Hepatocyte (in vitro differentiated cells): Measurements from ENCODE around the gene ARL15. TPM values are rescaled to one million over a fixed set of nuclear protein-coding genes. Genes with fewer than 3 reads are reported as not detected.

Experiments used
- DNase-seq: peaks from one replicate; pipeline ENCODE4 v3.0.0-alpha.2; 2016; ENCODE audit warnings: low spot score
- H2AFZ ChIP-seq: fragments of 200-600 bp; sonication (generic); 2 replicates; pipeline ENCODE4 v1.6.0; 2016; ENCODE audit warnings: antibody characterized with exemption, mild to moderate bottlenecking
- H3K27ac ChIP-seq: fragments of 200-600 bp; sonication (generic); 2 replicates; pipeline ENCODE4 v1.5.1; 2016; ENCODE audit warnings: mild to moderate bottlenecking
- H3K27me3 ChIP-seq: fragments of 200-600 bp; sonication (generic); 2 replicates; pipeline ENCODE4 v1.6.1; 2016
- H3K36me3 ChIP-seq: fragments of 200-600 bp; sonication (generic); replicated peaks from 2 replicates; pipeline ENCODE4 v1.5.1; 2016; ENCODE audit warnings: low read depth; ENCODE audit not compliant: insufficient read depth
- H3K4me1 ChIP-seq: fragments of 200-600 bp; sonication (generic); 2 replicates; pipeline ENCODE4 v1.5.1; 2016; ENCODE audit warnings: mild to moderate bottlenecking, moderate library complexity; ENCODE audit not compliant: insufficient read depth
- H3K4me2 ChIP-seq: fragments of 200-600 bp; sonication (generic); 2 replicates; pipeline ENCODE4 v1.6.0; 2016
- H3K4me3 ChIP-seq: fragments of 200-600 bp; sonication (generic); 2 replicates; pipeline ENCODE4 v1.5.1; 2016; ENCODE audit warnings: mild to moderate bottlenecking
- H3K79me2 ChIP-seq: fragments of 200-600 bp; sonication (generic); 2 replicates; pipeline ENCODE4 v1.6.0; 2017; ENCODE audit warnings: mild to moderate bottlenecking
- H3K9me2 ChIP-seq: fragments of 200-600 bp; sonication (generic); replicated peaks from 2 replicates; pipeline ENCODE4 v1.6.0; 2017; ENCODE audit warnings: mild to moderate bottlenecking; ENCODE audit not compliant: insufficient read depth
- H3K9me3 ChIP-seq: fragments of 200-600 bp; sonication (generic); 2 replicates; pipeline ENCODE4 v1.5.1; 2016; ENCODE audit warnings: low read depth, mild to moderate bottlenecking
- H4K20me1 ChIP-seq: fragments of 200-600 bp; sonication (generic); 2 replicates; pipeline ENCODE4 v1.6.0; 2016; ENCODE audit warnings: mild to moderate bottlenecking; ENCODE audit not compliant: insufficient read depth, poor library complexity, severe bottlenecking
- EZH2 ChIP-seq: fragments of 200-600 bp; sonication (generic); IDR thresholded peaks from 2 replicates; pipeline ENCODE4 v1.6.1; 2016; ENCODE audit warnings: antibody characterized with exemption, mild to moderate bottlenecking, borderline replicate concordance
- EZH2phosphoT487 ChIP-seq: fragments of 200-600 bp; sonication (generic); IDR thresholded peaks from one replicate; pipeline ENCODE4 v1.6.1; 2018; ENCODE audit warnings: antibody characterized with exemption, mild to moderate bottlenecking, low read depth, moderate library complexity; ENCODE audit not compliant: unreplicated experiment, severe bottlenecking
- WGBS: methylation state at CpG from one replicate; pipeline ENCODE4 v1.1.6; 2016; ENCODE audit warnings: low lambda C conversion rate; ENCODE audit errors: missing lambda C conversion rate; 5-methylcytosine and 5-hydroxymethylcytosine counted together
- polyA plus RNA-seq: library from polyadenylated mRNA; unstranded; fragments of >200 nt; fragmentation: Nextera tagmentation; extraction: Ambion mirVana; gene quantifications from 2 replicates; pipeline ENCODE4 v1.2.1, GENCODE V29; 2016
- total RNA-seq: library from RNA; depleted of rRNA; stranded (reverse); fragments of >200 nt; gene quantifications from 2 replicates; pipeline ENCODE4 v1.2.3, GENCODE V29; 2014
- TF ChIP-seq, protein P1 (sequence below): fragments of 200-600 bp; sonication (generic); IDR thresholded peaks from 2 replicates; pipeline ENCODE4 v1.5.1; 2016; ENCODE audit warnings: antibody characterized with exemption, mild to moderate bottlenecking; ENCODE audit not compliant: poor library complexity

Gene ARL15
- total and polyA plus RNA-seq, 2 experiments from 2014 or later, result 13.3 to 66.3 TPM

DNA sequence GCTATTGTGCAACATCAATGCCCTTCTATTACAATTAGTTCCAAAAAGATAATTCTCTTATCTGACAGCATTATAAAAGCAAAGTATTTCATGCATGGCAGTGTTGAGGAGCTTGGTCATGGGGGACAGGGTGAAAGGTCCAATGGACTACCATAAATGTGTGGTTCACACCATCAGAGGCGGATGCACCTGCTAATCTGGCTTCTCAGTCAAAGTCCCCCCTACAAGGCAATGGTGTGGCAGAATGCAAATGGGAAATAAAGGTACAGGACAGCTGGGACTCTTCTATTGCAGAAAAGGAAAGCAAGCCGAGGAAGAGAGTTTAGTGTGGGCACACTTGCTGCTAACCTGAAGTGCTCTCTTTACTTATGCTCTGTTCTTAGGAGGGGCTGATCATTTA, 380.8 kb downstream of the ARL15 start:
- Histone ChIP-seq H4K20me1 (no peaks in the 10 kb centered on the region), H3K36me3 (no peaks in the 10 kb centered on the region), H3K27me3 (no peaks in the 10 kb centered on the region), H3K4me1 (no peaks in the 10 kb centered on the region), H3K9me3 (no peaks in the 10 kb centered on the region), H3K4me3 (no peak overlapping the region), H3K4me2 (no peak overlapping the region), H3K79me2 (no peaks in the 10 kb centered on the region), H3K9me2 (no peaks in the 10 kb centered on the region), H3K27ac (no peak overlapping the region), H2AFZ (no peak overlapping the region)
- no peak for TF ChIP-seq EZH2
- no peak for TF ChIP-seq EZH2phosphoT487
- TF ChIP-seq, protein P1, sequence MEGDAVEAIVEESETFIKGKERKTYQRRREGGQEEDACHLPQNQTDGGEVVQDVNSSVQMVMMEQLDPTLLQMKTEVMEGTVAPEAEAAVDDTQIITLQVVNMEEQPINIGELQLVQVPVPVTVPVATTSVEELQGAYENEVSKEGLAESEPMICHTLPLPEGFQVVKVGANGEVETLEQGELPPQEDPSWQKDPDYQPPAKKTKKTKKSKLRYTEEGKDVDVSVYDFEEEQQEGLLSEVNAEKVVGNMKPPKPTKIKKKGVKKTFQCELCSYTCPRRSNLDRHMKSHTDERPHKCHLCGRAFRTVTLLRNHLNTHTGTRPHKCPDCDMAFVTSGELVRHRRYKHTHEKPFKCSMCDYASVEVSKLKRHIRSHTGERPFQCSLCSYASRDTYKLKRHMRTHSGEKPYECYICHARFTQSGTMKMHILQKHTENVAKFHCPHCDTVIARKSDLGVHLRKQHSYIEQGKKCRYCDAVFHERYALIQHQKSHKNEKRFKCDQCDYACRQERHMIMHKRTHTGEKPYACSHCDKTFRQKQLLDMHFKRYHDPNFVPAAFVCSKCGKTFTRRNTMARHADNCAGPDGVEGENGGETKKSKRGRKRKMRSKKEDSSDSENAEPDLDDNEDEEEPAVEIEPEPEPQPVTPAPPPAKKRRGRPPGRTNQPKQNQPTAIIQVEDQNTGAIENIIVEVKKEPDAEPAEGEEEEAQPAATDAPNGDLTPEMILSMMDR, result no peak
- no peak for DNase-seq
- 95% methylated on average over 2 of the region's 2 CpGs for WGBS

DNA sequence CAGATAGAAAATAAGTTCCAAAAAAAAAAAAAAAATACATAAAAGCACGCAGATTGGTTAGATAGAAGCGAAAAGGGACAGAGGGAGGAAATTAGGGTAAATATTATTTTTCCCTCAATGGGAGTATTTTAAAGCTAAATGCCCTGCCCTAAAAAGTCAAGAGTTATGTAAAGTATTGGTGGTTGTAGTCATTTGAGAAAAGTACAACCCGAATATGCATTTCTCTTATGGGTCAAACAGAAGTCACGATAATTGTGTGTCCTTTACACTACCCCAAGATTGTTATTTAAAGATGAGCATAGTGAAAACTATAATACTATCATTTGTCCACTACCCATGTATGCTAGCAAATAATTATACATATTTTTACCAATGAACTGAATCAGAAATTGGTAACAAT, 381.2 kb downstream of the ARL15 start:
- Histone ChIP-seq H3K9me2 (no peaks in the 10 kb centered on the region), H3K9me3 (no peaks in the 10 kb centered on the region), H4K20me1 (no peaks in the 10 kb centered on the region), H3K27ac (no peak overlapping the region), H3K36me3 (no peaks in the 10 kb centered on the region), H3K79me2 (no peaks in the 10 kb centered on the region), H2AFZ (no peak overlapping the region), H3K4me3 (no peak overlapping the region), H3K27me3 (no peaks in the 10 kb centered on the region), H3K4me1 (no peaks in the 10 kb centered on the region), H3K4me2 (no peak overlapping the region)
- 82% methylated on average over 4 of the region's 4 CpGs for WGBS
- DNase-seq, result no peak
- no peak for TF ChIP-seq EZH2phosphoT487
- no peak for TF ChIP-seq EZH2
- TF ChIP-seq, protein P1, result no peak

DNA sequence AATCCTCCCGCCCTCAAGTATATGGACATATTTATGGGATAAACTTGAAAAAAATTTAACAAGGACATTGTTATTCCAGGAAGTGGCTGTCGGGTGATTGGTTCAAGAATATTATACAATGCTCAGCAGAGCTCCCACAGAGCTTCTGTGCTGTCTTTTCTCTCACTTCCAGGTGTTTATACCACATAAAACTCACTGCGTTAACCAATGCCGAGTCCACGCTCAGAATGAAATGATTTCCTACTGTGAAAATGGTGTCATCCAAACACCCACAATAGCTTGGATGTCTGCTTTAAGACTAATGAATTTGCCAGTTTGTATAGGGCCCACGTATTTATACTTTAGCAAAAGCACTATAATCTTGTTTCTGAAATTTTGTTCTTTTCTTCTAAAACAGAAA, 381.7 kb downstream of the ARL15 start:
- H3K36me3 ChIP-seq, result no peaks in the 10 kb centered on the region
- no peaks in the 10 kb centered on the region for H3K9me3 ChIP-seq
- no peaks in the 10 kb centered on the region for H4K20me1 ChIP-seq
- H2AFZ ChIP-seq, result no peak overlapping the region
- H3K27ac ChIP-seq, result no peak overlapping the region
- TF ChIP-seq, protein P1, result no peak
- TF ChIP-seq EZH2 (no peak), EZH2phosphoT487 (no peak)
- no peak overlapping the region for H3K4me3 ChIP-seq
- 78% methylated on average over 6 of the region's 6 CpGs for WGBS
- DNase-seq, result no peak
- H3K4me2 ChIP-seq, result no peak overlapping the region
- no peaks in the 10 kb centered on the region for H3K27me3 ChIP-seq
- H3K9me2 ChIP-seq, result no peaks in the 10 kb centered on the region
- H3K79me2 ChIP-seq, result no peaks in the 10 kb centered on the region
- H3K4me1 ChIP-seq, result no peaks in the 10 kb centered on the region

- Histone ChIP-seq H3K27me3 (no peaks in the 10 kb centered on the region), H3K4me2 (no peak overlapping the region), H3K4me3 (no peak overlapping the region), H4K20me1 (no peaks in the 10 kb centered on the region), H3K9me3 (no peaks in the 10 kb centered on the region), H3K36me3 (no peaks in the 10 kb centered on the region), H3K4me1 (no peaks in the 10 kb centered on the region), H3K9me2 (no peaks in the 10 kb centered on the region), H3K79me2 (no peaks in the 10 kb centered on the region), H3K27ac (no peak overlapping the region), H2AFZ (no peak overlapping the region)
- DNase-seq, result no peak
- WGBS, result 78% methylated on average over 6 of the region's 6 CpGs
- no peak for TF ChIP-seq EZH2phosphoT487
- TF ChIP-seq, protein P1, result no peak
- TF ChIP-seq EZH2, result no peak
Observed at GRCh38 chr5:53927668-53928247, 382.6 kb downstream of the ARL15 start.
